Testis (tissue), 2 donors: ENCODE results near the gene DCHS1.

ENCODE experiments used
- CTCF ChIP-seq, 3 experiments: fragments of 450-650 bp in 2 of 3; fragments of 200-600 bp in 1 of 3; sonication (generic) in 1 of 3; IDR thresholded peaks; one replicate each; pipeline ENCODE4 v1.5.1; 2016 to 2019; ENCODE audit warnings: antibody characterized with exemption in 3 of 3, mild to moderate bottlenecking in 2 of 3, moderate library complexity in 1 of 3
- POLR2A ChIP-seq: fragments of 450-650 bp; IDR thresholded peaks from one replicate; pipeline ENCODE4 v1.6.1; 2017; ENCODE audit warnings: antibody characterized with exemption, mild to moderate bottlenecking, moderate library complexity

- no peak for TF ChIP-seq CTCF (IDR thresholded peaks at IDR 0.05)
- no peak for TF ChIP-seq POLR2A
Observed at GRCh38 chr11:6638429-6638828, 17.2 kb downstream of the DCHS1 start.
